ENCODE measurements around the gene NELFE.
"Not testable (repeated sequence)": the region's sequence is repeated elsewhere in the genome, so short reads cannot be mapped to it uniquely, and the experiment has no call there.

NELFE gene

GRCh38 chr6:31948753-31949413 lies 9.9 kb downstream of the NELFE start:
- no peak for DNase-seq

- no peak for DNase-seq
Observed at GRCh38 chr6:31948306-31948705, 10.5 kb downstream of the NELFE start.

DNA sequence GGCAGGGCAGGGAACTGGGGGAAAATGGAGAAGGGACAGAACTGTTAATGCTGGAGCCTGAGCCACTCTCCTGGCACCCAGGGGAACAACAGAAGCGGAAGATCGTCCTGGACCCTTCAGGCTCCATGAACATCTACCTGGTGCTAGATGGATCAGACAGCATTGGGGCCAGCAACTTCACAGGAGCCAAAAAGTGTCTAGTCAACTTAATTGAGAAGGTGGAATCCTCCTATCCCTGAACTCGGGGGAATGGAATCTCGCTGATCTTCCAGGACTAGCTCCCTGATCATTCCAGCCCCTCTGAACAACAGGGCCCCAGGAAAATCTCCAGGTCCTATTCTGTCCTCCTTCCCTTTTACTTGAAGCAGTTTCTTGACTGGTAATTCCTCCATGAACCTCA lies 10.9 kb downstream of the NELFE start:
- DNase-seq: no peak

- no peak for DNase-seq
Observed at GRCh38 chr6:31947070-31947675, 11.6 kb downstream of the NELFE start.

GRCh38 chr6:31946370-31946885 lies 12.3 kb downstream of the NELFE start:
- no peak for DNase-seq

DNA sequence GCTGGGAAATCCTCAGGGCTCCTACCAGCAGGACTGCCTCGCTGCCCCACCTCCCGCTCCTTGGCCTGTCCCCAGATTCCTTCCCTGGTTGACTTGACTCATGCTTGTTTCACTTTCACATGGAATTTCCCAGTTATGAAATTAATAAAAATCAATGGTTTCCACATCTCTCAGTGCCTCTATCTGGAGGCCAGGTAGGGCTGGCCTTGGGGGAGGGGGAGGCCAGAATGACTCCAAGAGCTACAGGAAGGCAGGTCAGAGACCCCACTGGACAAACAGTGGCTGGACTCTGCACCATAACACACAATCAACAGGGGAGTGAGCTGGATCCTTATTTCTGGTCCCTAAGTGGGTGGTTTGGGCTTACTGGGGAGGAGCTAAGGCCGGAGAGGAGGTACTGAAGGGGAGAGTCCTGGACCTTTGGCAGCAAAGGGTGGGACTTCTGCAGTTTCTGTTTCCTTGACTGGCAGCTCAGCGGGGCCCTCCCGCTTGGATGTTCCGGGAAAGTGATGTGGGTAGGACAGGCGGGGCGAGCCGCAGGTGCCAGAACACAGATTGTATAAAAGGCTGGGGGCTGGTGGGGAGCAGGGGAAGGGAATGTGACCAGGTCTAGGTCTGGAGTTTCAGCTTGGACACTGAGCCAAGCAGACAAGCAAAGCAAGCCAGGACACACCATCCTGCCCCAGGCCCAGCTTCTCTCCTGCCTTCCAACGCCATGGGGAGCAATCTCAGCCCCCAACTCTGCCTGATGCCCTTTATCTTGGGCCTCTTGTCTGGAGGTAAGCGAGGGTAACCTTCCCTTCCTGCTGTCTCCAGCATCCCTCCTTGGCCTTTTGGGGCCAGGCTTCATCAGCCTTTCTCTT lies 13.0 kb downstream of the NELFE start, which contains the start of gene CFB:
CFB (plus strand) TSS at position 589 of the 863 bp plus-strand sequence; CDS start at position 716, 127 bp downstream.
- peak; percentile 85 for DNase-seq

- no peak for DNase-seq
Observed at GRCh38 chr6:31945154-31945506, 13.6 kb downstream of the NELFE start.

- no peak for DNase-seq
Observed at GRCh38 chr6:31943742-31944141, 15.0 kb downstream of the NELFE start.

- DNase-seq: peak; percentile 51
Observed at GRCh38 chr6:31940256-31940664, 18.5 kb downstream of the NELFE start.

DNA sequence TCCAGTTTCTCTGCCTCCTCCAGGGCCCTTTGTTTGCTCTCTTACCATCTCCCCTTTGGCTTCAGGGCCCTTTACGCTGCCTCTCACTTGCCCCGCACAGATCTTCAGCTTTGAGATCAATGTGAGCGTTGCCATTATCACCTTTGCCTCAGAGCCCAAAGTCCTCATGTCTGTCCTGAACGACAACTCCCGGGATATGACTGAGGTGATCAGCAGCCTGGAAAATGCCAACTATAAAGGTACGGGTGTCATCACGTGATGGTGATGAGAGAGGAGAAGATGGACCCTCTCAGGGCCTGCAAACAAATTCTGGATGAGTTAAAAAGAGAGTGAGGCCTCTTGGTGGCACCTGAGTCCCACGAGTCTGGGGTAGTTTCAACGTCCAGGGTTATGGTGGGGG lies 22.9 kb downstream of the NELFE start:
- no peak for DNase-seq

- DNase-seq: no peak
Observed at GRCh38 chr6:31935021-31935420, 23.8 kb downstream of the NELFE start.

GRCh38 chr6:31933537-31933936 lies 25.2 kb downstream of the NELFE start:
- DNase-seq: no peak

- DNase-seq: not testable (repeated sequence)
Observed at GRCh38 chr6:31932137-31932536, 26.6 kb downstream of the NELFE start.

DNA sequence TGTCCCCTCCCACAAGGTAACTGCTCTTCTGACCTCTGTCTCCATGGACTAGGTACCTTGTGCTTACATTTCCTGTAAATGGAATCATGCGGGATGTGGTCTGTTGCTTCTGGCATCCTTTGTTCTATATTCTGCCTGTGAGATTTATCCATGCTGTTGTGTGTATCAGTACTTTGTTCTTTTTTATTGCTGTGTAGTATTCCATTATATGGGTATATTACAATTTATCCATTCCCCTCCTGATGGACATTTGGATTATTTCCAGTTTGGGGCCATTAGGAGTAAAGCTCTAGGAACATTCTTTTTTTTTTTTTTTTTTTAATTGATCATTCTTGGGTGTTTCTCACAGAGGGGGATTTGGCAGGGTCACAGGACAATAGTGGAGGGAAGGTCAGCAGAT lies 27.8 kb downstream of the NELFE start:
- DNase-seq: no peak

DNA sequence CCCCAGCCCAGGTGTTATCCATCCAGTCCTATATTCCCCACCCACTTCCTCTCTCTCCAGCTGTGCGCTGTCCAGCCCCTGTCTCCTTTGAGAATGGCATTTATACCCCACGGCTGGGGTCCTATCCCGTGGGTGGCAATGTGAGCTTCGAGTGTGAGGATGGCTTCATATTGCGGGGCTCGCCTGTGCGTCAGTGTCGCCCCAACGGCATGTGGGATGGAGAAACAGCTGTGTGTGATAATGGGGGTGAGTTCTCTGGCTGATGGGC lies 30.2 kb downstream of the NELFE start:
- no peak for DNase-seq

DNA sequence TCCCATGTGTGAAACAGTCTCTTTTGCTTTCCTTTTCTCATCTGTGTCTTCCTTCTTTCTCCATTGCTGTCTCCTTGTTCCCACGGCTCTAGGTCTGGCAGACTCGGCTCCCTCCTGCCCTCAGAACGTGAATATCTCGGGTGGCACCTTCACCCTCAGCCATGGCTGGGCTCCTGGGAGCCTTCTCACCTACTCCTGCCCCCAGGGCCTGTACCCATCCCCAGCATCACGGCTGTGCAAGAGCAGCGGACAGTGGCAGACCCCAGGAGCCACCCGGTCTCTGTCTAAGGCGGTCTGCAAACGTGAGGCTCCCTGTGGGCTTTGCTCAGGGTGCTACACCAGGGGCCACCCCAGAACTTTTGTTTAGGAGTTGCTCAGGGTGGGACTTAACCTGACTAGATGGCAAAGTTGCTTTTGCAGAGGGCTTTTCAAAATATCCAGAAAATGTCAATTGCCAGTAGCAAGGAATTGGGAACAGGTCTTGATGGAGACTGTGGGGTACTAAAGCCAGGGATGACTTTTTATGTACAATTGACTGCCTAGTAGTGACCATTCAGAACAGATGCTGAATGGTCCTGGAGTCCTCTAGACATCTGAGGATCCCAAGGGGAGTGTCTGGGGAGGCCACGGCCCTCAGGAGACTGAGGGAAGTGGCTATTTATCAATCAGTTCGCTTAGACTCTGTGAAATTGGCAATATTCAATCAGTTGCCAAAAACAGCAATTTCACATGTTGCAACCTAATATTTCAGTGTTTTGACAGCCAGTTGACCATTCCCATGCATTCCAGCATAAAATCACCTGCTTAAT lies 30.7 kb downstream of the NELFE start:
- DNase-seq: no peak

DNA sequence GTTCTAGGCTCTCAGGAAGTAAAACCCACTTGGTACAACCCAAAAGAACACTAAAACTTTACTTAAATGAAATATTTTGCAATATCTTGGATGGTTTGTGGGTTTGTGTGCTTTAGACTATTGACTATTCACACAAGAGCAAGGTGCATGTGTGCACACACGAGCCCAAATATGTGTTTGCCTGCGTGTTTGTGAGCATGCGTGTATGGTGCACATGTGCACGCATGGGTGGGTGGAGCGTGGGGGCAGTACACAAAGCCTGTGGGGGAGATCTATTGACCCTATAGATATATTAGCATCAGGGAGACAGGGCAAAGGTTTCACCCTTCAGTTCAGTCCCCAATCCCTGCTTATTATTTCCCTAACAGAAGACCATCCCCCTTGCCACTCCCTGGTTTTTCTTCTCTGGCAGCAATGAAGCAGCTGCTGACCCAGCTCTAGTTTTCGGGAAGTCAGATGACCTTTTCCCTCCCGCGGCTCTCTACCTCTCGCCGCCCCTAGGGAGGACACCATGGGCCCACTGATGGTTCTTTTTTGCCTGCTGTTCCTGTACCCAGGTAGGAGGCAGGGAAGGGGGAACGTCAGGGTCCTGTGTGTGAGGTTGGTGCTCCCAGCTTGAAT lies 31.4 kb downstream of the NELFE start, which contains the start of gene C2:
C2 (plus strand) TSS at position 476 of the 621 bp plus-strand sequence; CDS start at position 512, 36 bp downstream.
- no peak for DNase-seq

- no peak for DNase-seq
Observed at GRCh38 chr6:31922942-31923341, 35.8 kb downstream of the NELFE start.

- no peak for DNase-seq
Observed at GRCh38 chr6:31920811-31921210, 38.0 kb downstream of the NELFE start.

- DNase-seq: no peak
Observed at GRCh38 chr6:31919624-31920303, 39.0 kb downstream of the NELFE start.

- no peak for DNase-seq
Observed at GRCh38 chr6:31918069-31918720, 40.6 kb downstream of the NELFE start.

Measured in fibroblast of skin of scalp (primary cell).